ENCODE data around the gene ATP9B. TPM values are rescaled to one million over a fixed set of nuclear protein-coding genes. Genes with fewer than 3 reads are reported as not detected.

Gene ATP9B
- total RNA-seq, 1 donor, result 29.3 TPM

DNA sequence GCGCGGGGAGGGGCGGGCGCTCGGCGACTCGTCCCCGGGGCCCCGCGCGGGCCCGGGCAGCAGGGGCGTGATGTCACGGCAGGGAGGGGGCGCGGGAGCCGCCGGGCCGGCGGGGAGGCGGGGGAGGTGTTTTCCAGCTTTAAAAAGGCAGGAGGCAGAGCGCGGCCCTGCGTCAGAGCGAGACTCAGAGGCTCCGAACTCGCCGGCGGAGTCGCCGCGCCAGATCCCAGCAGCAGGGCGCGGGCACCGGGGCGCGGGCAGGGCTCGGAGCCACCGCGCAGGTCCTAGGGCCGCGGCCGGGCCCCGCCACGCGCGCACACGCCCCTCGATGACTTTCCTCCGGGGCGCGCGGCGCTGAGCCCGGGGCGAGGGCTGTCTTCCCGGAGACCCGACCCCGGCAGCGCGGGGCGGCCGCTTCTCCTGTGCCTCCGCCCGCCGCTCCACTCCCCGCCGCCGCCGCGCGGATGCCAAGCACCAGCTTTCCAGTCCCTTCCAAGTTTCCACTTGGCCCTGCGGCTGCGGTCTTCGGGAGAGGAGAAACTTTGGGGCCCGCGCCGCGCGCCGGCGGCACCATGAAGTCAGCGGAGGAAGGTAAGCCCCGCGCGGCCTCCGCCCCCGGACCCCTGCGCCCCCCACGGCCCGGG lies 326.7 kb downstream of the ATP9B start, which contains the start of gene NFATC1:
NFATC1 (plus strand) TSS at position 170 of the 644 bp plus-strand sequence; CDS start at position 465, 295 bp downstream.
- Histone ChIP-seq H3K4me3 (ENCODE audit: insufficient read depth, low read length) (peak within 1 kb of the TSS; percentile 71), H3K4me2 (ENCODE audit: insufficient read depth, low read length) (peak within 1 kb of the TSS; percentile 76), H3K79me2 (ENCODE audit: insufficient read depth, low read length) (no peaks in the 10 kb centered on the region), H3K27me3 (ENCODE audit: insufficient read depth, low read length) (peaks cover 18% of the 10 kb centered on the region), H3K4me1 (ENCODE audit: insufficient read depth, low read length) (peaks cover 3% of the 10 kb centered on the region), H3K27ac (ENCODE audit: low read depth, low read length) (peak within 1 kb of the TSS; percentile 28), H3K9me3 (ENCODE audit: low read depth, low read length) (no peaks in the 10 kb centered on the region), H2AFZ (ENCODE audit: low read length) (peak within 1 kb of the TSS; percentile 47), H4K20me1 (ENCODE audit: insufficient read depth, low read length) (no peaks in the 10 kb centered on the region), H3K36me3 (ENCODE audit: insufficient read depth, low read length) (no peaks in the 10 kb centered on the region)
- DNase-seq (ENCODE audit: insufficient read length, low spot score, missing footprints), result peak; percentile 97
- TF ChIP-seq, protein P1, sequence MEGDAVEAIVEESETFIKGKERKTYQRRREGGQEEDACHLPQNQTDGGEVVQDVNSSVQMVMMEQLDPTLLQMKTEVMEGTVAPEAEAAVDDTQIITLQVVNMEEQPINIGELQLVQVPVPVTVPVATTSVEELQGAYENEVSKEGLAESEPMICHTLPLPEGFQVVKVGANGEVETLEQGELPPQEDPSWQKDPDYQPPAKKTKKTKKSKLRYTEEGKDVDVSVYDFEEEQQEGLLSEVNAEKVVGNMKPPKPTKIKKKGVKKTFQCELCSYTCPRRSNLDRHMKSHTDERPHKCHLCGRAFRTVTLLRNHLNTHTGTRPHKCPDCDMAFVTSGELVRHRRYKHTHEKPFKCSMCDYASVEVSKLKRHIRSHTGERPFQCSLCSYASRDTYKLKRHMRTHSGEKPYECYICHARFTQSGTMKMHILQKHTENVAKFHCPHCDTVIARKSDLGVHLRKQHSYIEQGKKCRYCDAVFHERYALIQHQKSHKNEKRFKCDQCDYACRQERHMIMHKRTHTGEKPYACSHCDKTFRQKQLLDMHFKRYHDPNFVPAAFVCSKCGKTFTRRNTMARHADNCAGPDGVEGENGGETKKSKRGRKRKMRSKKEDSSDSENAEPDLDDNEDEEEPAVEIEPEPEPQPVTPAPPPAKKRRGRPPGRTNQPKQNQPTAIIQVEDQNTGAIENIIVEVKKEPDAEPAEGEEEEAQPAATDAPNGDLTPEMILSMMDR (IDR thresholded peaks at IDR 0.05; ENCODE audit: extremely low read depth, low read depth, low read length), result no peak

DNA sequence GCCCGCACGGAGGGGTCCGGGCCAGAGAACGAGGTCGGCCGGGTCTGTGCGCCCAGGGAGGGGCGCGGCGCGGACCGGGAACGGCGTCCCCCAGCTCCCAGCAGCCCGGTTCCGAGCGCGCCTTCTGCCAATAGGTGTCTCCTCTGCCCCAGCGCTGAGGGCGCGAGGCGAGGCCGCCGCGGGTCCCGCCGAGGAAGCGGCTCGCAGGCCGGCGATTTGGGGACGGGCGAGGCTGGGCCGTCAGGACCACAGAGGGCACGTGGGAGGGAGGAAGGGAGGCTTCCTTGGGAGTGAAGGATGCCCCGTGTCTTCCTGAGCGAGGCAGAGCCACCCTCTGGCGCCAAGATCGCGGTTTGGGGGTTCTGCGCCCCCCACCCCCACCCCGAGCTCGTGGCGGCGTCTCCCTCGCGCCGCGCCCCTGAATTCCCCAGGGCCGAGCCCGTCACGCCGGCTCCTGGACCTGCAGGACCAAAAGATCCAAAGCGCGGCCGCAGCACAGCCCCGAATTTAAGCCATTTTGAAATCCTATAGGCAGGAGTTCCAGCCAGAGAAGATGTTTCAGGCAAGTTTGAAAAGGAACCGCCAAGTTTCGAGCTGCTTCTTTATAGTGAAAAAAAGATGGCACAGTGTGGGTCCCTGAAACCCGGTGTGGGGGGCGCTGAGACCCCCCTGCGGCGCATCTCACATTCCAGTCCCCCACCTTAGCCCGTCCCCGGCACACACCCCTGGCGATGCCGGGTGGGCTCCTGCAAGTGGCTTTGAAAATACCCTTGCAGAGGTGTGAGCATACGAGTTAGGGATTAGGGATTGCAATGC lies 327.4 kb downstream of the ATP9B start:
- H3K27ac ChIP-seq (ENCODE audit: low read depth, low read length), result no peak overlapping the region
- peak overlapping the region; percentile 59 for H3K4me3 ChIP-seq (ENCODE audit: insufficient read depth, low read length)

DNA sequence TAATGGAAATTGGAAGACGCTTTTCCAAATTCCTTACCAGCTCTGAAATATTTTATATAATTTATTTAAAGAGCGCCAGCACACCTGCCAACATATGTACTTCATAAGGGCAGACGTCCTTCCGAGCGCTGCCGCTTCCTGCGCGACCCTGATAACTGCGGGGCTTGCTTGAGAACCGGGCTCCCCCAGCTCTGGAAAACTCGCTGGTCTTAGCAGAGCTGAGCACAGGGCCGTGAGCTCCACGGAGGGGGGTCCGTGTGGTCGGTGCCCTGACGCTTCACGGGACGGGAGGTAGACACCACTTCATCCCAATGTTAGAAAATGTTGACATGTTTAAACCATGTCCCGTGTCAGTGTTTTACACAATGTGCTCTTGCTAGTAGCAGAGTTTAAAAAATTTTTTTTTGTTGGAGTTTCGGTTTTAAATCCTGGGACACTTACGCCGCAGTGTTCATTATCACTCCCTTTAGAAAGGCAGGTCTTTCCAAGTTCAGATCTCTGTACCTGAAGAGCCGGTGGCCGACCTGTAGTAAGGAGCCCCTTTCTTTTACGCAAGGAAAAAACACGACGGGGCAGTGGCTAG lies 328.1 kb downstream of the ATP9B start:
- Histone ChIP-seq H3K27me3 (ENCODE audit: insufficient read depth, low read length) (peaks cover 9% of the 10 kb centered on the region), H3K9me3 (ENCODE audit: low read depth, low read length) (no peaks in the 10 kb centered on the region), H4K20me1 (ENCODE audit: insufficient read depth, low read length) (no peaks in the 10 kb centered on the region), H3K79me2 (ENCODE audit: insufficient read depth, low read length) (no peaks in the 10 kb centered on the region), H3K4me1 (ENCODE audit: insufficient read depth, low read length) (peaks cover 3% of the 10 kb centered on the region), H2AFZ (ENCODE audit: low read length) (no peak overlapping the region), H3K27ac (ENCODE audit: low read depth, low read length) (no peak overlapping the region), H3K36me3 (ENCODE audit: insufficient read depth, low read length) (no peaks in the 10 kb centered on the region), H3K4me2 (ENCODE audit: insufficient read depth, low read length) (no peak overlapping the region), H3K4me3 (ENCODE audit: insufficient read depth, low read length) (no peak overlapping the region)
- peak; percentile 87 for DNase-seq (ENCODE audit: insufficient read length, low spot score, missing footprints)
- TF ChIP-seq, protein P1 (IDR thresholded peaks at IDR 0.05; ENCODE audit: extremely low read depth, low read depth, low read length), result no peak

More for the DNA sequence above, 327.4 kb downstream of the ATP9B start:
- TF ChIP-seq, protein P1 (IDR thresholded peaks at IDR 0.05; ENCODE audit: extremely low read depth, low read depth, low read length), result peak; percentile 6
- H3K27me3 ChIP-seq (ENCODE audit: insufficient read depth, low read length), result peaks cover 15% of the 10 kb centered on the region
- H3K36me3 ChIP-seq (ENCODE audit: insufficient read depth, low read length), result no peaks in the 10 kb centered on the region
- H3K79me2 ChIP-seq (ENCODE audit: insufficient read depth, low read length), result no peaks in the 10 kb centered on the region
- peak overlapping the region; percentile 47 for H2AFZ ChIP-seq (ENCODE audit: low read length)
- H3K9me3 ChIP-seq (ENCODE audit: low read depth, low read length), result no peaks in the 10 kb centered on the region
- no peaks in the 10 kb centered on the region for H4K20me1 ChIP-seq (ENCODE audit: insufficient read depth, low read length)
- H3K4me2 ChIP-seq (ENCODE audit: insufficient read depth, low read length), result peak overlapping the region; percentile 76
- DNase-seq (ENCODE audit: insufficient read length, low spot score, missing footprints), result peak; percentile 93
- H3K4me1 ChIP-seq (ENCODE audit: insufficient read depth, low read length), result peaks cover 3% of the 10 kb centered on the region

All from osteoblast (primary cell).